Islet precursor cell (in vitro differentiated cells): ENCODE results near the gene PIP4K2A.
"Not testable (repeated sequence)": the region's sequence is repeated elsewhere in the genome, so short reads cannot be mapped to it uniquely, and the experiment has no call there.

ENCODE experiments used
- DNase-seq: peaks from one replicate; pipeline ENCODE4 v3.0.0-alpha.2; 2018

The PIP4K2A gene

DNA sequence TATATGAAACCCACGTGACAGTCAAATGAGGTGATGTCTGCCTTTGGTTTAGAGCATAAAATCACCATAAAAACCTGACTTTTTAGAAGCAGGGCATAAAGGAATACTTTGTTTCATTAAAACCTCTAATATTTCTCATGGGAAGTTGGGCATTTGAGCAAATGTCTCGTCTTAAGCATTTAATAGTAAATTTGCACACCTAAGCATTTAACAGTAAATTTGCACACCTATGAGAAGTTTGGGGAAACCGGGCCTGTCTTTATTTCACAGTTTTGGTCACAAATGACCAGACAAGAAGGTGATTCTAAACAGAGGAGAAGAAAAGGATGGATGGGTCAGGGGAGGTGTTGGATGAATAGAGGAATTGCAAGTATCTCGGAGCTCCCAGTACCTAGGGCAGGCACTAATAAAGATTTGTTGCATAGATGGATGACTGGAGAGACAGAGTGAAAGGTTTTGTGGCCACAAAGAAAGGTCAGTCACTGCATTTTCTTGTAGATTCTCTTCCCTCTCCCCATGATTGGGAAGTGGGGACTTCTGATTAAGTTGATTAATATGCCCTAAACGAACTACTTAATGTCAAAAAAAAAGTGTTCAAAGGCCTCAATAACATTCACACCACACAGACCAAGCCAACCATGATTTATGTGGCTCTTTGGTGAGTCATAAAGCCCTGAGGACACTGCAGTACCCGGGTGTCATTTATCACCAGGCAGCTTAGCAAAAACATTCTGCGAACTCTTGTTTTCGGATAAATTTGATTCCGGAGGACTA lies 210.9 kb downstream of the PIP4K2A start:
- DNase-seq, result peak; percentile 78

DNA sequence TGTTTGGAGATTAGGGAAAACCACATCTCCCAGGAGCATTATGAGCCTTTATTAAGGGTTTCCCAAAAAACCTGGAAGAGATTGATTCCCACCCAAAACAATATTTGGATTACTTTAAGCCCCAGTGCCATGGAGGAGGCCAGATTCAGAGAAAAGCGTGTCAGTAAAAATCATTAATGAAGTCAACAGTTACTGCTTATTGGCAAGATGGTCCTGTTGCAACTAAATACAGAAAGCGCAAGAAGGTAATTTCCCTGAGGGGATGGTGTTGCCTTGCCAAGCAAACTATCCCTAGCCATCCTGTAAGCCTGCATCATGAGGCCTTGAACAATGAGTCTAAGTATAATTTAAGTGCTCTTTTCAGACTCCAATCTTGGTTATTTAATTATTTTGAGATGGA lies 212.5 kb downstream of the PIP4K2A start:
- no peak for DNase-seq

DNA sequence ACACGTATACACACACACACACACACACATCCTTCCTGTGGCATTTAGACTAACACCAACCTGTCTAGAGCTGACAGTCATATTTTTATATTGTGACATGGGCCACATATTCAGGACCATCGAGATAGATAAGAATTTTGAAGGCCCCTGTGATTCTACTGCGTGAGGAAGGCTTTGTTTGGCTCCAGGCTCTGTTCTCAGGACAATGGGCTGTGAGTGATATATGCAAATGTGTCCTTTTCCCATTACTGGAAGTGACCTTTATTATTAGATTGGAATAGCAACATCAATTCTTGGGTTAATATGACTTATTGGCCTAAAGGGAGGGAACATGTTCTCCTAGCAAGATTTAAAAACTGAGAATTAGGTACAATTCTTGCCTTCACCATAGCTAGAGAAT lies 213.0 kb downstream of the PIP4K2A start:
- no peak for DNase-seq

DNA sequence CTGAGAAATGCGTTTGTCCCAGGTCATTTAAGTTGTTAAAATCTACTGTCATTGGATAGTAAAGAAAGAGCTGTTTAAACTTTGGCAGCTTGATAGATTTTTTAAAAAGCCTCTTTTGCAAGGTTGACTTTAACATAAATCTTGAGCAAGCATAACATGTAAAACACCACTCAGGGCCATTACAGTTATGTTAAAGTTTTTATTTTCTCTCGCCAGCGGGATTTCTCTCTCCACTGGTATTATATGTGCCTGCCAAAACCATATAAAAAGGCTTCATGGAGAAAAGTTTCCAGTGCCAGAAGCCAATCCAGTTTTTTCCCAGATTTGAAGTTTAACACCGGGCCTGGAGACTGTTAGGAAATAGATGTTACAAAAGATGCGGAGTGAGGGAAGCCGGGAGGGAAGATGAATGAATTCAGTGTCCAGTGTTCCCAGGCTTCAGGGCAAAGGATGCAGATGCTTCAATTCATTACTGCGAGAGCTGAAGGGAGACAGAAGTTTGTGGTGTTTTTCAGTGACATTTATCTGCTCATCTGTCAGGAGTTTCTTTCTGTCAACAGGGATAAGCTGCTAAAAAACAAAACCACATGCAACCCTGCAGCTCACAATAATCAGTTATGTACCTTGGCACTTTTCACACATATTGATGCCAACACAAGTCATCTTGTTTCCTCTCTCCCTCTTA lies 213.6 kb downstream of the PIP4K2A start:
- DNase-seq, result no peak

DNA sequence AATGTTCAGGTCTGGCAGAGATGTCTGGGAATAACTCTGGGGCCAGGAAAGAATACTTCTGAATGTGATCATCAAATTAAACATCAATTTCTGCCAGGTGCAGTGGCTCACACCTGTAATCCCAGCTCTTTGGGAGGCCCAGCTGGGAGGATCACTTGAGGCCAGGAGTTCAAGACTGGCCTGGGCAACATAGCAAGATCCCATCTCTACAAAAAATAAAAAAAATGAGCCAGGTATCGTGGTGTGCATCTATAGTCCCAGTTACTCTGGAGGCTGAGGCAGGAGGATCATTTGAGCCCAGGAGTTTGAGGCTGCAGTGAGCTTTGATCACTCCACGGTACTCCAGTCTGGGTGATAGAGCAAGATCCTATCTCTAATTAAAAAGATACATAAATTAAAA lies 214.4 kb downstream of the PIP4K2A start:
- DNase-seq, result not testable (repeated sequence)

- DNase-seq, result no peak
Observed at GRCh38 chr10:22495396-22495795, 219.0 kb downstream of the PIP4K2A start.

DNA sequence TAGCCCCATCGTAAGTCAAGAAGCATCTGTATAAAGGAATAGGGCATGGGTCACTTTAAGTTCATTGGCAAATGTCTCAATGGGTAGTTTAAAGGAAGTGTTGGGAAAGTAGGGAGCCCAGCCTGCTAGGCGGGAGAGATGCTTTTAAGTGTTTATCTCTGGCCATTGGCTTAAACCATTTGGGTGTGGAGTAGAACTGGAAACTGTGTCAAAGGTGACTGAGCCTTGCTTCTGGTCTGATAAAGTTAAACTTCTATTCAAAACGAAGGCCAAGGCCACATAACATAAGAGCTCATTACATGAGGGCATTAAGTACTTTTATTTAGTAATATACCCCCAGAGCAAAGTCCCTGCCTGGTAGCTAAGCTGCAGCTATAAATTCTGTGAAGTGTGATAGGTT lies 220.4 kb downstream of the PIP4K2A start:
- no peak for DNase-seq

DNA sequence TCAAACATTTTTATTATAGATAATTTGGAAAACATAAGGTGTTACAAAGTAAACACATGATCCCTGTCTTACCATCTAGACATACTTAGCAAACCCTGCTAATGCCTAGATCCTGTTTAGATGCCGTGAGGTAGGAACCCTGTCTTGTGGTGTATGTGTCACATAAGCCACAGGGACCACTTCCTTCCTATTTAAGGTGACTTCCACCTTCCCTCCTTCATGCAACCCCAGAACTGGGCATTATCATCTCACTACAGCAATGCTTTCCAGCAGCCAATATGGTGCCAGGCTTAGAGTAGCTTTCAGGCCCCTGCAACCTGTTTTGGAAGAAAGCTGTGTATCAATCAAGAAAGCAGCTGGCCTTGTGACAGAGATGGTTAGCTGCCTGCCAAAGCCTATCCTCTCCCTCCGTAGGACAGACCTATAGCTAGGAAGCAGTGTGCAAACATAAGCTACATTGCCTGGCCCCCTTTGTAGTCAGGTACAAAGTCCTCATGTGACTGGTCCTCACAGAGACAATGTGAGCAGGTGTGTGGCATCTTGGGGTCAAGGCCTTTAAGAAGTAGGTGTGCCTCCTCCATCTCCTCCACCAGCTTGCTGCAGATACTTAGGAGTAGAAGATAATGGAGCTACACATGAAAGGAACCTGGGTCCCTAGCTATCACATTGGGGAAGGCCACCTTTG lies 222.3 kb downstream of the PIP4K2A start:
- DNase-seq, result no peak

GRCh38 chr10:22491480-22491879 lies 222.9 kb downstream of the PIP4K2A start:
- DNase-seq, result no peak

- DNase-seq, result no peak
Observed at GRCh38 chr10:22489975-22490374, 224.4 kb downstream of the PIP4K2A start.

- DNase-seq, result no peak
Observed at GRCh38 chr10:22489467-22489866, 224.9 kb downstream of the PIP4K2A start.

- DNase-seq, result no peak
Observed at GRCh38 chr10:22486431-22486830, 227.9 kb downstream of the PIP4K2A start.
